Measurements from ENCODE around the gene CCDC201. TPM values are rescaled to one million over a fixed set of nuclear protein-coding genes. Genes with fewer than 3 reads are reported as not detected.

The CCDC201 gene
- polyA plus RNA-seq, 3 donors: not detected

- no peak overlapping the region for H3K27ac ChIP-seq (ENCODE audit: low read depth in 1 of 2, low read length in 2 of 2)
- Mint-ChIP-seq H3K9me3 (peaks cover 0 to 18% (median 4%) of the 10 kb centered on the region in 7 donors), H3K27ac (no peak overlapping the region), H3K27me3 (ENCODE audit: low read depth in 3 of 3) (peaks cover 2 to 4% (median 4%) of the 10 kb centered on the region in 3 donors), H3K36me3 (no peaks in the 10 kb centered on the region), H3K4me3 (no peak overlapping the region), H3K4me1 (no peaks in the 10 kb centered on the region)
- no peaks in the 10 kb centered on the region for H4K20me1 ChIP-seq (ENCODE audit: insufficient read depth, low read length)
- peaks cover 0 to 6% of the 10 kb centered on the region in 2 donors for H3K9me3 ChIP-seq (replicated peaks in 1 of 2; ENCODE audit: control insufficient read depth in 1 of 2, insufficient read depth in 1 of 2, low read length in 2 of 2)
- no peak overlapping the region for H3K9ac ChIP-seq (ENCODE audit: insufficient read depth, low read length, poor library complexity, severe bottlenecking)
- H3K4me1 ChIP-seq (ENCODE audit: control insufficient read depth in 1 of 2, insufficient read depth in 2 of 2, low read length in 2 of 2): no peaks in the 10 kb centered on the region
- intact Hi-C loops (cut with micrococcal nuclease): no loop called here
- TF ChIP-seq, protein P1, sequence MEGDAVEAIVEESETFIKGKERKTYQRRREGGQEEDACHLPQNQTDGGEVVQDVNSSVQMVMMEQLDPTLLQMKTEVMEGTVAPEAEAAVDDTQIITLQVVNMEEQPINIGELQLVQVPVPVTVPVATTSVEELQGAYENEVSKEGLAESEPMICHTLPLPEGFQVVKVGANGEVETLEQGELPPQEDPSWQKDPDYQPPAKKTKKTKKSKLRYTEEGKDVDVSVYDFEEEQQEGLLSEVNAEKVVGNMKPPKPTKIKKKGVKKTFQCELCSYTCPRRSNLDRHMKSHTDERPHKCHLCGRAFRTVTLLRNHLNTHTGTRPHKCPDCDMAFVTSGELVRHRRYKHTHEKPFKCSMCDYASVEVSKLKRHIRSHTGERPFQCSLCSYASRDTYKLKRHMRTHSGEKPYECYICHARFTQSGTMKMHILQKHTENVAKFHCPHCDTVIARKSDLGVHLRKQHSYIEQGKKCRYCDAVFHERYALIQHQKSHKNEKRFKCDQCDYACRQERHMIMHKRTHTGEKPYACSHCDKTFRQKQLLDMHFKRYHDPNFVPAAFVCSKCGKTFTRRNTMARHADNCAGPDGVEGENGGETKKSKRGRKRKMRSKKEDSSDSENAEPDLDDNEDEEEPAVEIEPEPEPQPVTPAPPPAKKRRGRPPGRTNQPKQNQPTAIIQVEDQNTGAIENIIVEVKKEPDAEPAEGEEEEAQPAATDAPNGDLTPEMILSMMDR (IDR thresholded peaks at IDR 0.05): no peak
- H3K36me3 ChIP-seq (replicated peaks in 1 of 2; ENCODE audit: control insufficient read depth in 1 of 2, insufficient read depth in 2 of 2, low read length in 2 of 2): no peaks in the 10 kb centered on the region
- H3K4me2 ChIP-seq (replicated peaks; ENCODE audit: extremely low read depth, low read length, poor library complexity, severe bottlenecking): no peak overlapping the region
- 94% methylated on average over 6 of the region's 8 CpGs for WGBS (ENCODE audit: insufficient coverage)
- DNase-seq: no peak
- H2AFZ ChIP-seq (ENCODE audit: insufficient read depth, low read depth, low read length, poor library complexity, severe bottlenecking): no peak overlapping the region
- H3K4me3 ChIP-seq (replicated peaks in 1 of 3; ENCODE audit: low read depth in 2 of 3, low read length in 3 of 3): no peak overlapping the region
- no peaks in the 10 kb centered on the region for H3K27me3 ChIP-seq (ENCODE audit: control insufficient read depth in 2 of 2, insufficient read depth in 2 of 2, low read length in 2 of 2)
- no peaks in the 10 kb centered on the region for H3K79me2 ChIP-seq (ENCODE audit: insufficient read depth, low read length)
Measured at GRCh38 chr7:45874408-45875131, 1.7 kb upstream of the CCDC201 start.

GRCh38 chr7:45873355-45873754, 473 bp upstream of the CCDC201 start:
- 100% methylated on average over 1 of the region's 6 CpGs for WGBS (ENCODE audit: insufficient coverage)
- Histone ChIP-seq H3K9me3 (replicated peaks in 1 of 2; ENCODE audit: control insufficient read depth in 1 of 2, insufficient read depth in 1 of 2, low read length in 2 of 2) (peaks cover 0 to 4% of the 10 kb centered on the region in 2 donors), H3K36me3 (replicated peaks in 1 of 2; ENCODE audit: control insufficient read depth in 1 of 2, insufficient read depth in 2 of 2, low read length in 2 of 2) (no peaks in the 10 kb centered on the region), H3K4me3 (replicated peaks in 1 of 3; ENCODE audit: low read depth in 2 of 3, low read length in 3 of 3) (no peak overlapping the region), H3K27ac (ENCODE audit: low read depth in 1 of 2, low read length in 2 of 2) (no peak overlapping the region), H3K79me2 (ENCODE audit: insufficient read depth, low read length) (no peaks in the 10 kb centered on the region), H3K9ac (ENCODE audit: insufficient read depth, low read length, poor library complexity, severe bottlenecking) (no peak overlapping the region), H3K4me2 (replicated peaks; ENCODE audit: extremely low read depth, low read length, poor library complexity, severe bottlenecking) (no peak overlapping the region), H4K20me1 (ENCODE audit: insufficient read depth, low read length) (no peaks in the 10 kb centered on the region), H3K27me3 (ENCODE audit: control insufficient read depth in 2 of 2, insufficient read depth in 2 of 2, low read length in 2 of 2) (no peaks in the 10 kb centered on the region), H2AFZ (ENCODE audit: insufficient read depth, low read depth, low read length, poor library complexity, severe bottlenecking) (no peak overlapping the region), H3K4me1 (ENCODE audit: control insufficient read depth in 1 of 2, insufficient read depth in 2 of 2, low read length in 2 of 2) (no peaks in the 10 kb centered on the region)
- H3K36me3 Mint-ChIP-seq: no peaks in the 10 kb centered on the region
- no peak for DNase-seq
- peaks cover 0 to 12% (median 4%) of the 10 kb centered on the region in 7 donors for H3K9me3 Mint-ChIP-seq
- intact Hi-C loops (cut with micrococcal nuclease): no loop called here
- TF ChIP-seq, protein P1 (IDR thresholded peaks at IDR 0.05): no peak
- no peak overlapping the region for H3K4me3 Mint-ChIP-seq
- H3K4me1 Mint-ChIP-seq: no peaks in the 10 kb centered on the region
- H3K27me3 Mint-ChIP-seq (ENCODE audit: low read depth in 3 of 3): peaks cover 2 to 4% (median 4%) of the 10 kb centered on the region in 3 donors
- no peak overlapping the region for H3K27ac Mint-ChIP-seq
